ENCODE measurements around the gene SLC39A10.

DNA sequence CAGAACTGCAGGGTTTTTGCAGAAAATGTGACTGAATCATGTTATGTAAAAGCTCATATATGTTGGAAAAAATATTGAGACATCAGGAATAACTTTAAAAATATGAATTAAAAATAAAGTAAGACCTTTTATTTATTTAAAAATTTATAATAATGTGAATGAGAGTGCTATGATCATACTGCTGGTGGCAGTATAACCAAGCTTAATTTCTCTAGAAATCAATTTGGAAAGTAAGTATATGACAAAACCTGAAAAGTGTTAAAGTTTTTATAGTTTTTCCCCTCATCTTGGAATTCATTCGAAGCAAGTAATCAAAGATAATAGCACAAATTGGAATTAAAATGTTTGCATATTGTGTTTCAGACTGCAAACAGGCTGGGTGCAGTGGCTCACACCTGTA is 7.5 kb downstream of the SLC39A10 start:
- TF ChIP-seq CTCF (conservative IDR thresholded peaks at IDR 0.05; ENCODE audit: low read depth, low read length) (peak; percentile 57), POLR2A (IDR thresholded peaks at IDR 0.05; ENCODE audit: low read depth, low read length) (no peak), MAZ (IDR thresholded peaks at IDR 0.05; ENCODE audit: borderline replicate concordance, low read depth, low read length) (no peak), MAFK (IDR thresholded peaks at IDR 0.05; ENCODE audit: low read depth, low read length) (no peak), RAD21 (IDR thresholded peaks at IDR 0.05; ENCODE audit: low read length) (peak; percentile 59), SMC3 (IDR thresholded peaks at IDR 0.05; ENCODE audit: low read depth, low read length) (peak; percentile 60), RFX5 (IDR thresholded peaks at IDR 0.05; ENCODE audit: low read depth, low read length) (no peak), USF2 (IDR thresholded peaks at IDR 0.05; ENCODE audit: low read depth, low read length) (no peak), MXI1 (IDR thresholded peaks at IDR 0.05; ENCODE audit: borderline replicate concordance, low read depth, low read length) (no peak), BHLHE40 (IDR thresholded peaks at IDR 0.05; ENCODE audit: low read depth, low read length) (no peak), CEBPB (IDR thresholded peaks at IDR 0.05; ENCODE audit: low read depth, low read length) (no peak), FOS (IDR thresholded peaks at IDR 0.05; ENCODE audit: low read depth, low read length) (no peak), ELK1 (IDR thresholded peaks at IDR 0.05; ENCODE audit: borderline replicate concordance, low read depth, low read length) (no peak), CHD1 (IDR thresholded peaks at IDR 0.05; ENCODE audit: low read depth, low read length) (no peak)

Measured in IMR-90 (cell line).